ENCODE results near the gene KBTBD4. TPM values are rescaled to one million over a fixed set of nuclear protein-coding genes. Genes with fewer than 3 reads are reported as not detected.

KBTBD4 gene
- total and polyA plus RNA-seq, 2 of the 13 experiments (the other 11 are each of a cell fraction or from before 2014, with no cell fraction given): 8.5 to 12.8 TPM

DNA sequence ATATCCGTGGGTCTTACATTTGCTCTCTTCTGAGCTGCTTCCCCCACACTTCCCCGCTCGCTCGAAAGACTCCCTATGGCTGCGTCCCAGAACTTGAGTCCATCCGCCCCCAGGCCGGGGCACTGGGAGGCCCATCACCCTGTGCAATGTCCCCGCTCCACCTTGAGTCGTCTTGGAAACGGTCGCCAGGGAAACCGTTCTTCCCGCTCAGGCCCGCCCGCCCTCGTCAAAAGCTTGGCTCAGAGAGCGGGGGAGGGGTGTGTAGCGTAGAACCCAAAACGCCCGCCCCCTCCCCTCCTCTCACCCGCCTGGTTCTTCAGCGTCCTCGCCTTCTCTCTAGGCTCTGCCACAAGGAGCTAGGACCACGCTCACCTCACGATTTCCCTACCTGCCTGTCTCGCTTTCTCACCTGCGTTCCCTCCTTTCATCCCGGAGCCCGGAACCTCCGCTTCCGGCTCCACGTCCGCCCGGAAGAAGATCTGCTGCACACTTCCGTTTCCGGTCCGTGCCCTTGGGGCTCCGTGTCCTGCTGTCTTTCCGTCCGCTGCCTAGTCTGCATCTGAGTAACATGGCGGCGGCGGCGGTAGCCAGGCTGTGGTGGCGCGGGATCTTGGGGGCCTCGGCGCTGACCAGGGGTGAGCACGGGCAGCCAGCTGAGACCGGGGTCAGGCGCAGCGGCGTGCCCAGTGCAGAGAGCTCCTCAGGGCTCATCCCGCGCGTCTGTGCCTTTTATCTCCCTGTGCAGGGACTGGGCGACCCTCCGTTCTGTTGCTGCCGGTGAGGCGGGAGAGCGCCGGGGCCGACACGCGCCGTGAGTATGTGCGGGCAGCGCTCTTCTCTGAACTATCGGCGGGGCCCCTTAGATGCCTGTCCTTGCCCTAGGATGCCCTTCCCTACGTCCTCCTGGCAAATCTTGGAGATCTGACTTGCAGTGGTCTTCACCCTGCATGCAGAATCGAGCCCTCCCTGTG lies at the start of gene KBTBD4, which contains the start of gene NDUFS3 (continued):
- TF ChIP-seq, protein P1, sequence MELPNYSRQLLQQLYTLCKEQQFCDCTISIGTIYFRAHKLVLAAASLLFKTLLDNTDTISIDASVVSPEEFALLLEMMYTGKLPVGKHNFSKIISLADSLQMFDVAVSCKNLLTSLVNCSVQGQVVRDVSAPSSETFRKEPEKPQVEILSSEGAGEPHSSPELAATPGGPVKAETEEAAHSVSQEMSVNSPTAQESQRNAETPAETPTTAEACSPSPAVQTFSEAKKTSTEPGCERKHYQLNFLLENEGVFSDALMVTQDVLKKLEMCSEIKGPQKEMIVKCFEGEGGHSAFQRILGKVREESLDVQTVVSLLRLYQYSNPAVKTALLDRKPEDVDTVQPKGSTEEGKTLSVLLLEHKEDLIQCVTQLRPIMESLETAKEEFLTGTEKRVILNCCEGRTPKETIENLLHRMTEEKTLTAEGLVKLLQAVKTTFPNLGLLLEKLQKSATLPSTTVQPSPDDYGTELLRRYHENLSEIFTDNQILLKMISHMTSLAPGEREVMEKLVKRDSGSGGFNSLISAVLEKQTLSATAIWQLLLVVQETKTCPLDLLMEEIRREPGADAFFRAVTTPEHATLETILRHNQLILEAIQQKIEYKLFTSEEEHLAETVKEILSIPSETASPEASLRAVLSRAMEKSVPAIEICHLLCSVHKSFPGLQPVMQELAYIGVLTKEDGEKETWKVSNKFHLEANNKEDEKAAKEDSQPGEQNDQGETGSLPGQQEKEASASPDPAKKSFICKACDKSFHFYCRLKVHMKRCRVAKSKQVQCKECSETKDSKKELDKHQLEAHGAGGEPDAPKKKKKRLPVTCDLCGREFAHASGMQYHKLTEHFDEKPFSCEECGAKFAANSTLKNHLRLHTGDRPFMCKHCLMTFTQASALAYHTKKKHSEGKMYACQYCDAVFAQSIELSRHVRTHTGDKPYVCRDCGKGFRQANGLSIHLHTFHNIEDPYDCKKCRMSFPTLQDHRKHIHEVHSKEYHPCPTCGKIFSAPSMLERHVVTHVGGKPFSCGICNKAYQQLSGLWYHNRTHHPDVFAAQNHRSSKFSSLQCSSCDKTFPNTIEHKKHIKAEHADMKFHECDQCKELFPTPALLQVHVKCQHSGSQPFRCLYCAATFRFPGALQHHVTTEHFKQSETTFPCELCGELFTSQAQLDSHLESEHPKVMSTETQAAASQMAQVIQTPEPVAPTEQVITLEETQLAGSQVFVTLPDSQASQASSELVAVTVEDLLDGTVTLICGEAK (IDR thresholded peaks at IDR 0.05): peak; percentile 99
- TF ChIP-seq, protein P1 (CRISPR knock-in tag; IDR thresholded peaks at IDR 0.05): peak; percentile 89
- peak in 1 of 2 experiments; percentile 55; a peak in 2 of 4 replicates for TF ChIP-seq EP300 (IDR thresholded peaks at IDR 0.05; ENCODE audit: low read depth in 2 of 2, low read length in 2 of 2)
- peak; percentile 72 for TF ChIP-seq EP300 (CRISPR knock-in tag; IDR thresholded peaks at IDR 0.05; ENCODE audit: borderline replicate concordance)
- peak; percentile 93 for TF ChIP-seq ELF1 (CRISPR knock-in tag; IDR thresholded peaks at IDR 0.05)
- no peak for TF ChIP-seq ZC3H4 (CRISPR knock-in tag; IDR thresholded peaks at IDR 0.05; ENCODE audit: borderline replicate concordance)
- TF ChIP-seq NKX3-1 (CRISPR knock-in tag; IDR thresholded peaks at IDR 0.05): peak; percentile 41; the same call in 1 of the 2 replicates
- peak; percentile 96 for TF ChIP-seq ZNF234 (CRISPR knock-in tag; conservative IDR thresholded peaks at IDR 0.05)
- peak; percentile 95 for TF ChIP-seq MYNN (CRISPR knock-in tag; IDR thresholded peaks at IDR 0.05; ENCODE audit: low read depth)
- TF ChIP-seq ZC3H13 (CRISPR knock-in tag; IDR thresholded peaks at IDR 0.05): peak; percentile 77; the same call in 1 of the 2 replicates
- peak; percentile 88; the same call in 1 of the 2 replicates for TF ChIP-seq MTA1 (CRISPR knock-in tag; IDR thresholded peaks at IDR 0.05; ENCODE audit: borderline replicate concordance)
- peak; percentile 70; the same call in 1 of the 2 replicates for TF ChIP-seq NFATC3 (CRISPR knock-in tag; IDR thresholded peaks at IDR 0.05)
- TF ChIP-seq SMYD3 (CRISPR knock-in tag; IDR thresholded peaks at IDR 0.05): peak; percentile 95; the same call in 1 of the 2 replicates
- no peak for TF ChIP-seq CENPT (CRISPR knock-in tag; IDR thresholded peaks at IDR 0.05; ENCODE audit: low read depth)
- peak; percentile 67; the same call in 1 of the 2 replicates for TF ChIP-seq ZSCAN29 (CRISPR knock-in tag; conservative IDR thresholded peaks at IDR 0.05)
- TF ChIP-seq IRF2 (CRISPR knock-in tag; IDR thresholded peaks at IDR 0.05): peak; percentile 99
- peak; percentile 91 for TF ChIP-seq ZNF34 (CRISPR knock-in tag; IDR thresholded peaks at IDR 0.05; ENCODE audit: borderline replicate concordance)
- peak; percentile 80; the same call in 1 of the 2 replicates for TF ChIP-seq ZNF598 (CRISPR knock-in tag; IDR thresholded peaks at IDR 0.05; ENCODE audit: borderline replicate concordance)
- TF ChIP-seq ZNF891 (CRISPR knock-in tag; IDR thresholded peaks at IDR 0.05): peak; percentile 97
- peak; percentile 97 for TF ChIP-seq SMAD3 (CRISPR knock-in tag; IDR thresholded peaks at IDR 0.05)
- TF ChIP-seq ZNF230 (CRISPR knock-in tag; IDR thresholded peaks at IDR 0.05): peak; percentile 81; the same call in 1 of the 2 replicates
- TF ChIP-seq TOE1 (CRISPR knock-in tag; IDR thresholded peaks at IDR 0.05): peak; percentile 64; the same call in 1 of the 2 replicates
